Measurements from ENCODE around the gene PGM3. TPM values are rescaled to one million over a fixed set of nuclear protein-coding genes. Genes with fewer than 3 reads are reported as not detected.

Gene PGM3
- total RNA-seq, 4 donors from 2014 or later: 16.0 to 30.0 (median 26.1) TPM

- Histone ChIP-seq H3K27me3 (no peaks in the 10 kb centered on the region), H3K9me3 (no peaks in the 10 kb centered on the region), H3K4me1 (no peaks in the 10 kb centered on the region), H3K27ac (no peak overlapping the region), H3K36me3 (peaks cover 0 to 32% (median 0%) of the 10 kb centered on the region in 3 donors), H3K4me3 (no peak overlapping the region)
- TF ChIP-seq POLR2A (IDR thresholded peaks at IDR 0.05) (no peak), CTCF (IDR thresholded peaks at IDR 0.05) (no peak)
- no peak for DNase-seq
Measured at GRCh38 chr6:83117802-83118201, 75.3 kb downstream of the PGM3 start.

Other genes starting within 250 kb of the PGM3 start
- gene UBE3D, start 127.4 kb downstream of the PGM3 start, total RNA-seq: 10 to 100 TPM in 2 of 4 donors, 1 to 10 TPM in 2; 4.0 to 13.2 (median 9.5) TPM
- gene DOP1A, start 125.6 kb downstream of the PGM3 start, total RNA-seq: 10 to 100 TPM; 52.5 to 59.9 (median 58.0) TPM
- gene RWDD2A, start 92 bp upstream of the PGM3 start, total RNA-seq: 1 to 10 TPM; 2.5 to 3.1 (median 2.7) TPM
- gene ME1, start 237.8 kb upstream of the PGM3 start, total RNA-seq: 10 to 100 TPM in 3 of 4 donors, 1 to 10 TPM in 1; 7.4 to 39.1 (median 19.6) TPM

All from Peyer's patch (tissue), 4 donors.